ENCODE data around the gene FAM8A1. TPM values are rescaled to one million over a fixed set of nuclear protein-coding genes. Genes with fewer than 3 reads are reported as not detected.
A peak's percentile ranks its signal among the peaks of the same experiment; 100 is the strongest.

Gene FAM8A1
- total and polyA plus RNA-seq, 9 of the 15 experiments (the other 6 are each of a cell fraction or from before 2014, with no cell fraction given): 4.9 to 23.6 (median 14.2) TPM

DNA sequence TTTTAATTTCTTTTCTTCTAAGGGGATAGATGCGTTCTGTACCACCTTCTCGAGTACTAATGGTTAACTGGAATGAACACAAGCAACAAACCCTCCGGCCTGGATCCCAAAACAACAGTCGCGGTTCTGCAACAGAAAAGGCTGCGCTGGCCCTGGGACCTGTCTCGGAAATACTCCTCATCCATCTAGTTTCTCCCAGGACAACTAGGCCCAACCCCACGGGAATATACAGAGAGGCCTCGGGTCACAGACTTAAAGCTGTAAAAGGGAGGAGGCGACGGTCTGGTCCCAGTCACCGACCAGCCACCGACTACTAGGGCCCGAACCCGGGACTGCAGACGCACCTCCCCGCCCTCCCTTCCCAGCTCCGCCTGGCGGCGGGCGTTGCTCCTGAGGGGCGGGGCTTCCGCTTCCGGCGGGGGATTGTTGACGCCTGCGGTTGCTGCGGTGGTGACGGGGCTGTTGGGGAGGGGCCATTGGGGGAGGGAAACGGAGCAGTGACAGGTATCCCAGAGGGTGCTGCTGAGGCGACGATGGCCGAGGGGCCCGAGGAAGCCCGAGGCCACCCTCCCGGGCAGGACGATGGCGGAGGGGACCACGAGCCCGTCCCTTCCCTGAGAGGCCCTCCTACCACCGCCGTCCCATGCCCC is at the start of gene FAM8A1 (continued):
- TF ChIP-seq, protein P1, sequence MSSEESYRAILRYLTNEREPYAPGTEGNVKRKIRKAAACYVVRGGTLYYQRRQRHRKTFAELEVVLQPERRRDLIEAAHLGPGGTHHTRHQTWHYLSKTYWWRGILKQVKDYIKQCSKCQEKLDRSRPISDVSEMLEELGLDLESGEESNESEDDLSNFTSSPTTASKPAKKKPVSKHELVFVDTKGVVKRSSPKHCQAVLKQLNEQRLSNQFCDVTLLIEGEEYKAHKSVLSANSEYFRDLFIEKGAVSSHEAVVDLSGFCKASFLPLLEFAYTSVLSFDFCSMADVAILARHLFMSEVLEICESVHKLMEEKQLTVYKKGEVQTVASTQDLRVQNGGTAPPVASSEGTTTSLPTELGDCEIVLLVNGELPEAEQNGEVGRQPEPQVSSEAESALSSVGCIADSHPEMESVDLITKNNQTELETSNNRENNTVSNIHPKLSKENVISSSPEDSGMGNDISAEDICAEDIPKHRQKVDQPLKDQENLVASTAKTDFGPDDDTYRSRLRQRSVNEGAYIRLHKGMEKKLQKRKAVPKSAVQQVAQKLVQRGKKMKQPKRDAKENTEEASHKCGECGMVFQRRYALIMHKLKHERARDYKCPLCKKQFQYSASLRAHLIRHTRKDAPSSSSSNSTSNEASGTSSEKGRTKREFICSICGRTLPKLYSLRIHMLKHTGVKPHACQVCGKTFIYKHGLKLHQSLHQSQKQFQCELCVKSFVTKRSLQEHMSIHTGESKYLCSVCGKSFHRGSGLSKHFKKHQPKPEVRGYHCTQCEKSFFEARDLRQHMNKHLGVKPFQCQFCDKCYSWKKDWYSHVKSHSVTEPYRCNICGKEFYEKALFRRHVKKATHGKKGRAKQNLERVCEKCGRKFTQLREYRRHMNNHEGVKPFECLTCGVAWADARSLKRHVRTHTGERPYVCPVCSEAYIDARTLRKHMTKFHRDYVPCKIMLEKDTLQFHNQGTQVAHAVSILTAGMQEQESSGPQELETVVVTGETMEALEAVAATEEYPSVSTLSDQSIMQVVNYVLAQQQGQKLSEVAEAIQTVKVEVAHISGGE (CRISPR knock-in tag; IDR thresholded peaks at IDR 0.05): peak in 1 of 3 experiments; percentile 89; a peak in 2 of 6 replicates
- no peak for TF ChIP-seq BRF1 (IDR thresholded peaks at IDR 0.05; ENCODE audit: borderline replicate concordance, extremely low read depth, insufficient read length)
- TF ChIP-seq ZNF589 (CRISPR knock-in tag; IDR thresholded peaks at IDR 0.05; ENCODE audit: low read depth): no peak

DNA sequence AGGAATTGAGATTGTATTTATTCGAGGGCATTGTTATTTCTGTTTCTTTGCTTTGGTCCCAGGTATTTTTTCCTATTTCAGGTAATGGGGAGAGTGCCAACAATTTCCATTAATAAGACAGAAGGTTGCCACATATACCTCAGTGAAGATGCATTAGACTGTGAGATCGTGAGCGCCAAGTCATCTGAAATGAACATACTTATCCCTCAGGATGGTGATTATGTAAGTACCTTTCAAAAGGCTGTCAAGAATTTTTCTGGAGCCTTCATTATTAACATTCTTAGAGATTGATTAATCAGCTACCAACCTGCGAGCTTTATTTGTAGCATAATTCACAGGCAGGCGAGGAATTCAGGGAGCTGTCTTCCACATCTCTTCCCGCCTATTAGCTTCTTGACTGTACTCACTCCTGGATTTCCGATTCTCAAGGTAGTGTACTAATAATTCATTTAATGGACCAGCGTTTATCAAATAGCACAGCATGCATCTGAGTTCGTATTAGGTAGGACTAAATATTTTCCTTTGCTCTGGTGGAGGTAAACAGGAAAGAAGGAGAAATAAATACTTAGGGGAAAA is 48.6 kb upstream of the FAM8A1 start:
- Histone ChIP-seq H3K27me3 (ENCODE audit: control insufficient read depth in 2 of 2, insufficient read depth in 2 of 2, low read length in 2 of 2) (peaks cover 21 to 45% of the 10 kb centered on the region in 2 experiments), H3K36me3 (ENCODE audit: control insufficient read depth, insufficient read depth, low read length) (no peaks in the 10 kb centered on the region), H3K9me3 (replicated peaks; ENCODE audit: control insufficient read depth, insufficient read depth, low read depth, low read length) (no peaks in the 10 kb centered on the region), H3K79me2 (ENCODE audit: control insufficient read depth, insufficient read depth, low read length) (no peaks in the 10 kb centered on the region), H3K9ac (ENCODE audit: insufficient read depth in 1 of 2, low read depth in 2 of 2, low read length in 2 of 2) (no peak overlapping the region), H3K9me1 (ENCODE audit: control insufficient read depth, insufficient read depth, low read length) (no peaks in the 10 kb centered on the region), H3K4me1 (replicated peaks in 1 of 2; ENCODE audit: control insufficient read depth in 2 of 2, insufficient read depth in 2 of 2, low read length in 2 of 2) (no peaks in the 10 kb centered on the region), H4K20me1 (replicated peaks; ENCODE audit: control insufficient read depth, insufficient read depth, low read length) (no peaks in the 10 kb centered on the region), H3K4me3 (no peak overlapping the region), H3K4me2 (ENCODE audit: insufficient read depth, low read length) (no peak overlapping the region), H2AFZ (ENCODE audit: low read depth, low read length) (no peak overlapping the region), H3K27ac (ENCODE audit: extremely low read depth, low read depth, low read length) (no peak overlapping the region)
- BruUV-seq (replicated peaks): no TSS peak
- in situ Hi-C loops (cut with MboI): no loop called here
- POLR2A ChIA-PET: interaction anchor here (0.7 to 1.7 kb wide), 2 partner anchors 11 to 12 kb away, joined by 4 to 5 read pairs; no protein-coding TSS in a partner anchor
- TF ChIP-seq ASH1L (IDR thresholded peaks at IDR 0.05; ENCODE audit: borderline replicate concordance, low read depth, partially characterized antibody): no peak
- TF ChIP-seq MIER1 (IDR thresholded peaks at IDR 0.05; ENCODE audit: low read depth): no peak
- TF ChIP-seq SPI1 (IDR thresholded peaks at IDR 0.05; ENCODE audit: borderline replicate concordance, low read depth, low read length): no peak
- TF ChIP-seq RBM34 (IDR thresholded peaks at IDR 0.05; ENCODE audit: borderline replicate concordance, insufficient read depth, low read length): no peak
- TF ChIP-seq MTF1 (CRISPR knock-in tag; IDR thresholded peaks at IDR 0.05; ENCODE audit: borderline replicate concordance): no peak
- 0% methylated on average over 9 of the region's 9 CpGs for WGBS (ENCODE audit: insufficient coverage, low coverage, missing lambda C conversion rate)
- no peak for DNase-seq (ENCODE audit: extremely low read depth in 1 of 4, low spot score in 3 of 4)
- ATAC-seq: no peak
- intact Hi-C loops (cut with micrococcal nuclease): no loop called here
- FAIRE-seq: no peak
- CTCF ChIA-PET (ENCODE audit: low intra/inter-chr PET ratio): no interaction called here

Data from K562 (cell line).